ENCODE data around the gene RANBP17.

Gene RANBP17

DNA sequence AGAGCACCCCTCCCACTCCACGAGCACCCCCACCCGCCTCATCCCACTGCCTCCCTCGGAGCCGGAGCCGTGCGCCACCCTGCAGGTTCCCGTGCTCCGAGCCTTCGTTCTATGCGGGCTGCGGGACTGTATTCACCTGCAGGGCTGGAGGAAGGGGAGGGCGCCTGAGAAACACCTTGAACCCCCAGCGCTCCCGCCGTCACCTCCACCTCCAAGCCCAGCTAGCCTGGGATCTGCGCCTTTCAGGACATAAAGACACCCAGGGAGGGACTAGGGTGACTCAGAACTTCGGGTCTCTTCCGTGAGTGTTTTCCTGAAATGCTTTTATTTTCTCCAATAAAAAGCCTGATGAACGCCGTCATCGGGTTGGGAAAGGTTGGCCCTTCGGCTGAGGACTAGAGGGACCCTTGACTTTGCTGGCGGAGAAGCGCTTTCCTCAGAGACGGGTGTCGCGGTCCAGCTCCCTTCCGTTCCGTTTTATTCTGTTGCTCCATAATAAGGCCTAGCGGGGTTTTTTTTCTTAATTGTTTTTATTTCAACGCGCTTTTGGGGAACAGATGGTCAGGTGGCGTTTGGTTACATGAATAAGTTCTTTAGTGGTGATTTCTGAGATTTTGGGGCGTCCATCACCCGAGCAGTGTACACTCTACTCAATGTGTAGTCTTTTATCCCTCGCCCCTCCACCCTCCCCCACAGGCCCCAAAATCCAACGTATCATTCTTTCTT is 451.8 kb downstream of the RANBP17 start:
- Histone ChIP-seq H2AFZ (ENCODE audit: low read length, unreplicated experiment) (no peak overlapping the region), H3K4me3 (ENCODE audit: low read depth, low read length) (no peak overlapping the region), H3K79me2 (ENCODE audit: control insufficient read depth, insufficient read depth, low read length, unreplicated experiment) (no peaks in the 10 kb centered on the region), H3K4me1 (ENCODE audit: control insufficient read depth, insufficient read depth, low read length, unreplicated experiment) (peaks cover 3% of the 10 kb centered on the region), H3K27me3 (ENCODE audit: insufficient read depth, low read length) (peaks cover 97% of the 10 kb centered on the region), H3K27ac (ENCODE audit: low read depth, low read length) (no peak overlapping the region), H3K36me3 (ENCODE audit: insufficient read depth, low read length) (no peaks in the 10 kb centered on the region)

DNA sequence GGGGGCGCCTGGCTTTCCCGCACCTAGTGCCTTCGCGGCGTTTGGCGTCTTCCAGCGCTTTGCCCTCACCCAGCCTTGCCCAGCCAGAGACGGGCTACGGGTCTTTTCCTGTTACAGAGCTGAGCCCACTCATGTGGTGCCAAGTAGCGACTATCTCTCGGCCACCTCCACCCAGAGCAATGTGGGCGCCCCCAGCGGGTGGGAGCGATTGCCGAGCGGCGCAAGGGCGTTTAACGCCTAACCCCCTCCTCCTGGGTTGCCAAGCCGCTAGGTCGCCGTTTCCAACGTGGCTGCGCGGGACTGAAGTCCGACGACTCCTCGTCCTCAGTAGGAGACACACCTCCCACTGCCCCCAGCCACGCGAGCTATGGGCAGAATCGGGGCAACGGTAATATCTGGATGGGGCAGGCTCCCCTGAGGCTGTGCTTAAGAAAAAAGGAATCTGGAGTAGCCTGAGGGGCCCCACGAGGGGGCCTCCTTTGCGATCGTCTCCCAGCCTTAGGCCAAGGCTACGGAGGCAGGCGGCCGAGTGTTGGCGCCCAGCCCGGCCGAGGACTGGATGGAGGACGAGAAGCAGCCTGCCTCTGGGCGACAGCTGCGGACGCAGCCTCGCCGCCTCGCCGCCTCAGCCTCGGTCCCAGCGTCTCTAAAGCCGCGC is 453.0 kb downstream of the RANBP17 start:
- Histone ChIP-seq H3K4me1 (ENCODE audit: control insufficient read depth, insufficient read depth, low read length, unreplicated experiment) (peaks cover 3% of the 10 kb centered on the region), H2AFZ (ENCODE audit: low read length, unreplicated experiment) (no peak overlapping the region), H3K27me3 (ENCODE audit: insufficient read depth, low read length) (peaks cover 97% of the 10 kb centered on the region), H3K4me3 (ENCODE audit: low read depth, low read length) (peak overlapping the region; percentile 55), H3K79me2 (ENCODE audit: control insufficient read depth, insufficient read depth, low read length, unreplicated experiment) (no peaks in the 10 kb centered on the region), H3K27ac (ENCODE audit: low read depth, low read length) (no peak overlapping the region), H3K36me3 (ENCODE audit: insufficient read depth, low read length) (no peaks in the 10 kb centered on the region)

DNA sequence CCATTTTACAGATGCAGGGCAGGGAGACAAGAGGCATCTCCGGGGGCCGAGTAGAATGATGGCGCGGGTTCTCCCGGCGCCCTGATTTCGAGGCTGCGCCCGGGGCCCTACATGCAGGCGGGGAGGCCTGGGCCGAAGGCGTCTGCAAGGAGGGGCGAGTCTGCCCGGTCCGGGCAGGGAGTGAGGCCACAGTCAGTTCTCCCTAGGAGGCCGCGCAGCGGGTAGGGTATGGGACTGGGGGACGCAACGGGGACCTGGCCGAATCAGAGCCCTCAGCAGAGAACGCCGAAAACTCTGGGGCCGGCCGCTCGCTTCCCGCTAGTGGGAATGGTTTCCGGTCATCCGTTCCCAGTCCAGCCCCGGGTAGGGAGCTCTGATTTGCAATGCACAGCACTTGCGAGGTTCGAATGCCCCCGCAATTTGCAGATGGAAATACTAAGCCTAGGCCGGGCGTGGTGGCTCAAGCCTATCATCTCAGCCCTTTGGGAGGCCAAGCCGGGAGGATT is 453.6 kb downstream of the RANBP17 start:
- H3K27me3 ChIP-seq (ENCODE audit: insufficient read depth, low read length), result peaks cover 97% of the 10 kb centered on the region
- H3K4me3 ChIP-seq (ENCODE audit: low read depth, low read length), result peak overlapping the region; percentile 55
- no peaks in the 10 kb centered on the region for H3K79me2 ChIP-seq (ENCODE audit: control insufficient read depth, insufficient read depth, low read length, unreplicated experiment)
- no peaks in the 10 kb centered on the region for H3K36me3 ChIP-seq (ENCODE audit: insufficient read depth, low read length)
- peaks cover 3% of the 10 kb centered on the region for H3K4me1 ChIP-seq (ENCODE audit: control insufficient read depth, insufficient read depth, low read length, unreplicated experiment)
- no peak overlapping the region for H3K27ac ChIP-seq (ENCODE audit: low read depth, low read length)
- no peak overlapping the region for H2AFZ ChIP-seq (ENCODE audit: low read length, unreplicated experiment)

DNA sequence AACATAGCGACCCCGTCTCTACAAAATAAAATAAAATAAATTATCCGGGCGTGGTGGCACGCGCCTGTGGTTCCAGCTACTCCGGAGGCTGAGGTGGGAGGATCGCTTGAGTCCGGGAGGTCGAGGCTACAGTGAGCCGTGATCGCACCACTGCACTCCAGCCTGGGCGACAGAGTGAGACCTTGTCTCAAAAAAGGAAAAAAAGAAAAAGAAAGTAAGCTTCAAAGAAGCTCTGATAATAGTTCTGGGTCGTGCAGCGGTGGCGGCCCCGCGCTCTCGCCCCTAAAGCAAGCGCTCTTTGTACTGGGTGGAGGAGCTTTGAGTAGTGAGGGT is 454.1 kb downstream of the RANBP17 start:
- H3K36me3 ChIP-seq (ENCODE audit: insufficient read depth, low read length), result no peaks in the 10 kb centered on the region
- no peak overlapping the region for H2AFZ ChIP-seq (ENCODE audit: low read length, unreplicated experiment)
- H3K4me1 ChIP-seq (ENCODE audit: control insufficient read depth, insufficient read depth, low read length, unreplicated experiment), result peaks cover 3% of the 10 kb centered on the region
- H3K79me2 ChIP-seq (ENCODE audit: control insufficient read depth, insufficient read depth, low read length, unreplicated experiment), result no peaks in the 10 kb centered on the region
- H3K27ac ChIP-seq (ENCODE audit: low read depth, low read length), result no peak overlapping the region
- H3K4me3 ChIP-seq (ENCODE audit: low read depth, low read length), result peak overlapping the region; percentile 55
- H3K27me3 ChIP-seq (ENCODE audit: insufficient read depth, low read length), result peaks cover 96% of the 10 kb centered on the region

DNA sequence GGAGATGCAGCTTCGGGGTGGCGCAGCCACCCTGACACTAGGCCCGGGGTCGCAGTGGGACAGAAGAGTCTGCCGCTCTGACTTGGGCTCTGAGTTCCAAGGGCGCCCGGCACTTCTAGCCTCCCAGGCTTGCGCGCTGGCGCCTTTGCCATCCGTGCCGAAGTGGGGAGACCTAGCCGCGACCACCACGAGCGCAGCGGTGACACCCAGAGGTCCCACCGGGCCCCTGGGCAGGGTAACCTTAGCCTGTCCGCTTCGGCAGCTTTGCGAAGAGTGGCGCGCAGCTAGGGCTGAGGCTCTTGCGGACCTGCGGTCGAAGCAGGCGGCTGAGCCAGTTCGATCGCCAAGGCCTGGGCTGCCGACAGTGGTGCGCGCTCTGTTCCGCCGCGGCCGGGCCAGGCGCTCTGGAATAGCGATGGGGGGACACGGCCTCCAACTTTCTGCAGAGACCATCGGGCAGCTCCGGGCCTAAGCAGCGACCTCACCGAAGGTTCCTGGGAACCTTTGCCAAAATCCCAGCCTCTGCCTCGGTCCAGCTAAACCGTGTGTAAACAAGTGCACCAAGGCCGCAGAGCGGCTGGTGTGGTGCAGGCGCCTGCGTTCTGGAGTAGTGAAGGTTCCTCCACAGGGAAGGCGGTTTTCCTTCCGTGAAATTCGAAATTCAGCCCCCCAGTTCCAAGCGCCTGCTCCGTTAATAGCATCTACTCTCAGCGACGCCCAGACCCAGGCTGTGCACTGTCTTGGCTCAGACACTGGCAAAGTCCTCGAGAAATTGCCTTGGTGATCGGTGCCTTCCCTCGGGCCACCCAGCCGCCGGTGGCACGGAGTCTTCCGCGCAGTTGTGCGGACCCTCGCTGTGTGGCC is 454.7 kb downstream of the RANBP17 start:
- peak overlapping the region; percentile 55 for H3K4me3 ChIP-seq (ENCODE audit: low read depth, low read length)
- H3K27me3 ChIP-seq (ENCODE audit: insufficient read depth, low read length), result peaks cover 98% of the 10 kb centered on the region
- H3K4me1 ChIP-seq (ENCODE audit: control insufficient read depth, insufficient read depth, low read length, unreplicated experiment), result peaks cover 3% of the 10 kb centered on the region
- H3K27ac ChIP-seq (ENCODE audit: low read depth, low read length), result no peak overlapping the region
- no peaks in the 10 kb centered on the region for H3K36me3 ChIP-seq (ENCODE audit: insufficient read depth, low read length)
- no peak overlapping the region for H2AFZ ChIP-seq (ENCODE audit: low read length, unreplicated experiment)
- H3K79me2 ChIP-seq (ENCODE audit: control insufficient read depth, insufficient read depth, low read length, unreplicated experiment), result no peaks in the 10 kb centered on the region

DNA sequence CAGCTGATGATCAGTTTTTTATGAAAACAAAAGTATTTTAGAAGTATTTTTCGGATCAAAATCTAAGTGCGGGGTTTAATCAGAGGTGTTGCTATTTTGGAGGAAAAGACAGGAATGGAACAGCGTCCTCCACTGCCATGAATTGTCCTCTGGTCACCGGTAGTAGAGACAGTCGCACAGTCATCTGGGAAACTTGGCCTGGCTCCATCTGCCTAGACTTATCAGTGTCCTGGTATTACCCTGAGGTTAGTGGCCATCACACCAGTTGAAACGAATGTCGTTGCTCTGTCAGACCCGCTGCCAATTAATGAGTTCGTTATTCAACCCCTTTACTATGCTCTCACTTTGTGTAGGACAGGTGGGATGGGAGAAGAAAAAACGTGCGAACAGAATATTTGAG is 455.4 kb downstream of the RANBP17 start:
- Histone ChIP-seq H3K27me3 (ENCODE audit: insufficient read depth, low read length) (peaks cover 98% of the 10 kb centered on the region), H3K36me3 (ENCODE audit: insufficient read depth, low read length) (no peaks in the 10 kb centered on the region), H2AFZ (ENCODE audit: low read length, unreplicated experiment) (no peak overlapping the region), H3K4me1 (ENCODE audit: control insufficient read depth, insufficient read depth, low read length, unreplicated experiment) (peaks cover 3% of the 10 kb centered on the region), H3K4me3 (ENCODE audit: low read depth, low read length) (no peak overlapping the region), H3K27ac (ENCODE audit: low read depth, low read length) (no peak overlapping the region), H3K79me2 (ENCODE audit: control insufficient read depth, insufficient read depth, low read length, unreplicated experiment) (no peaks in the 10 kb centered on the region)

DNA sequence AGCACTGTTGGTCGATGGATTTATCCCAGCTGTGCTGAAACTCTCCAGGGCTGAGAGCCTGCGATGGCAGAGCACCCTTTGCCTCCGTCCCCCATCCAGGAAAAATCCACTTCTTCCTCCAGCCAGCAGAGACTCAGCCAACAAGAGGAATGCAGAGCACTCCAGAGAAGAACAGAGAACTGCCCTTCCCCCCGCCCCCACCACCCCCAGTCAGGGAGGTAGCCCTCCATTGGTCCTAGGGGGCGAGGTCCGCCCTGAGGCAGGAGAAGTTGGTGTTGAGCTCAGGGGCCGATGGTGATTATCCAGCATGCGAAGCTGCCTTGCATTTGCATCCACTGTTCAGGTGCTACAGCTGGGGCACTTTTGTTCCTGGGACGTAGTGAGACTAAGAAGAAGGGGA is 456.2 kb downstream of the RANBP17 start:
- H3K27me3 ChIP-seq (ENCODE audit: insufficient read depth, low read length), result peaks cover 98% of the 10 kb centered on the region
- H3K27ac ChIP-seq (ENCODE audit: low read depth, low read length), result no peak overlapping the region
- H3K79me2 ChIP-seq (ENCODE audit: control insufficient read depth, insufficient read depth, low read length, unreplicated experiment), result no peaks in the 10 kb centered on the region
- no peak overlapping the region for H2AFZ ChIP-seq (ENCODE audit: low read length, unreplicated experiment)
- H3K36me3 ChIP-seq (ENCODE audit: insufficient read depth, low read length), result no peaks in the 10 kb centered on the region
- no peak overlapping the region for H3K4me3 ChIP-seq (ENCODE audit: low read depth, low read length)
- no peaks in the 10 kb centered on the region for H3K4me1 ChIP-seq (ENCODE audit: control insufficient read depth, insufficient read depth, low read length, unreplicated experiment)

DNA sequence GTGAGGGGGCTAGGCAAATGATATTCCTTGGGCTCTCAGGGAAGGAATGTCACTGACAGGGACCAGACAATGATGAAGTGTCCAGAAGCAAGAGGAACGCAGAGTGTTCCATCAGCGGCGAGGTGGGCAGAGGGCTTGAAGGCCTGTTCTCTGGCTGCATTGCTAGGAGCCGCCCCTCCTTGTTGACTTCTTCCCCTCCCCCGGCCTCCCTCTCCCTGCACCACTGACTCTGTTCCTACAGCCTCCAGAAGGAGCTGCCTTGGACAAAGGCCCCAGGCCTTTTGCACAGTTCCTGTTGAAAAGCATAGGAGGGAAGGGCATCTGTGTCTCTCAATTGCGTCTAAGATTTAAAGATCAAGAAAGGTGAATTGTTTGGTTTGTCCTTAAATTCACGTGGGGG is 459.6 kb downstream of the RANBP17 start:
- Histone ChIP-seq H3K79me2 (ENCODE audit: control insufficient read depth, insufficient read depth, low read length, unreplicated experiment) (no peaks in the 10 kb centered on the region), H3K4me1 (ENCODE audit: control insufficient read depth, insufficient read depth, low read length, unreplicated experiment) (no peaks in the 10 kb centered on the region), H3K27ac (ENCODE audit: low read depth, low read length) (no peak overlapping the region), H3K4me3 (ENCODE audit: low read depth, low read length) (no peak overlapping the region), H2AFZ (ENCODE audit: low read length, unreplicated experiment) (no peak overlapping the region), H3K36me3 (ENCODE audit: insufficient read depth, low read length) (no peaks in the 10 kb centered on the region), H3K27me3 (ENCODE audit: insufficient read depth, low read length) (peaks cover 97% of the 10 kb centered on the region)

DNA sequence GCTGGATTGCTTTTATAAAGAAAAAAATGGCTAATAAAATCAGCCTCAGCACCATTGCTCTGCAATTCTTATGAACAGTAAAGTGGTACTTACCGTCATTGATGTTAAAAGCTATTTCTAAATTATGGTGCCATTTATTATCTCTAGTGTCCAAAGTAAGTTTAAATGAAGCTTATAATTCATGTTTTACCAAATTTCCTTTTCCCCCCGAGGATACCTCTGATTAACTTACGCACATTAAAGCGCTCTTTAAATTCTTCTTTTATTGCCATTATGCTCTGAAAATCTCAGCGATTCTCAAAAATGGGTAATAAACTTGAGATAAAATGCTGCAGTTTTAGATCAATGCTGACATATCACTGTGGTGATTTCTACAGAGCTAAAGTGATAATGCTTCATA is 460.7 kb downstream of the RANBP17 start:
- peaks cover 97% of the 10 kb centered on the region for H3K27me3 ChIP-seq (ENCODE audit: insufficient read depth, low read length)
- H3K4me3 ChIP-seq (ENCODE audit: low read depth, low read length), result no peak overlapping the region
- no peak overlapping the region for H3K27ac ChIP-seq (ENCODE audit: low read depth, low read length)
- H2AFZ ChIP-seq (ENCODE audit: low read length, unreplicated experiment), result no peak overlapping the region
- no peaks in the 10 kb centered on the region for H3K36me3 ChIP-seq (ENCODE audit: insufficient read depth, low read length)
- no peaks in the 10 kb centered on the region for H3K4me1 ChIP-seq (ENCODE audit: control insufficient read depth, insufficient read depth, low read length, unreplicated experiment)
- H3K79me2 ChIP-seq (ENCODE audit: control insufficient read depth, insufficient read depth, low read length, unreplicated experiment), result no peaks in the 10 kb centered on the region

DNA sequence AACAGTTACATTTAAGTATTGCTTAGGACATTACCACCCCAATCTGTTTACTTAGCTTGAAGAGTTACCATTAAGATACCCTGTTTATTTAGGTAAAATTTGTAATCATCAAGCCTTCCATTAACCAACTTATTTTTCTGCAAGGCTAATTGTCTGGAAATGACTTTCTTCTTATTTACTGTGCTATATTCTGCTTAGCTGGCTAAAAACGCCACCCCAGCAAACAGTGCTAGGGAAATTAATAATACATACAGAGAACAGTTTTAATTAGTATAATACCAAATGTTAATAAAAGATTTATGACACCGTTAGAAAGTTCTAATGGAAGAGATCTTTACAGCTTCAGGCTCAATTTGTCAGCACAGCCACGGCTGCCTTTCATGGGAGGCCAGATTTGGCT is 461.2 kb downstream of the RANBP17 start:
- no peak overlapping the region for H3K4me3 ChIP-seq (ENCODE audit: low read depth, low read length)
- H3K4me1 ChIP-seq (ENCODE audit: control insufficient read depth, insufficient read depth, low read length, unreplicated experiment), result no peaks in the 10 kb centered on the region
- H3K79me2 ChIP-seq (ENCODE audit: control insufficient read depth, insufficient read depth, low read length, unreplicated experiment), result no peaks in the 10 kb centered on the region
- H3K27ac ChIP-seq (ENCODE audit: low read depth, low read length), result no peak overlapping the region
- H3K36me3 ChIP-seq (ENCODE audit: insufficient read depth, low read length), result no peaks in the 10 kb centered on the region
- no peak overlapping the region for H2AFZ ChIP-seq (ENCODE audit: low read length, unreplicated experiment)
- peaks cover 97% of the 10 kb centered on the region for H3K27me3 ChIP-seq (ENCODE audit: insufficient read depth, low read length)

All from ACC112 (cell line).